Type B pancreatic cell (in vitro differentiated cells): ENCODE data around the gene CLDN15. TPM values are rescaled to one million over a fixed set of nuclear protein-coding genes. Genes with fewer than 3 reads are reported as not detected.

Experiments used
- DNase-seq: peaks from one replicate; pipeline ENCODE4 v3.0.0; 2021; ENCODE audit warnings: mixed read lengths; ENCODE audit not compliant: unreplicated experiment; ENCODE audit errors: extremely low spot score
- H3K27ac Mint-ChIP-seq: 2 replicates; pipeline ENCODE4 v1.8.0; 2021; ENCODE audit warnings: mild to moderate bottlenecking, mixed read lengths
- H3K27me3 Mint-ChIP-seq: 2 replicates; pipeline ENCODE4 v1.8.0; 2021; ENCODE audit warnings: mixed read lengths
- H3K36me3 Mint-ChIP-seq: 2 replicates; pipeline ENCODE4 v1.8.0; 2021; ENCODE audit warnings: mixed read lengths
- H3K4me1 Mint-ChIP-seq: one replicate; pipeline ENCODE4 v1.8.0; 2021; ENCODE audit warnings: mixed read lengths; ENCODE audit not compliant: unreplicated experiment
- H3K4me3 Mint-ChIP-seq: 2 replicates; pipeline ENCODE4 v1.8.0; 2021; ENCODE audit warnings: mild to moderate bottlenecking, mixed read lengths
- H3K9me3 Mint-ChIP-seq: 2 replicates; pipeline ENCODE4 v1.8.0; 2021; ENCODE audit warnings: mixed read lengths
- CTCF ChIP-seq: fragments of 200-600 bp; sonication (generic); conservative IDR thresholded peaks from 2 replicates; pipeline ENCODE4 v1.5.0; 2021; ENCODE audit warnings: antibody characterized with exemption, mild to moderate bottlenecking
- total RNA-seq: library from RNA; stranded (reverse); gene quantifications from 2 replicates; pipeline ENCODE4 v1.2.1, GENCODE V29; 2021; ENCODE audit warnings: low replicate concordance

Gene CLDN15
- total RNA-seq, 1 donor from 2014 or later: 16.3 TPM

- Mint-ChIP-seq H3K27me3 (no peaks in the 10 kb centered on the region), H3K27ac (peak overlapping the region; percentile 42), H3K4me1 (peaks cover 9% of the 10 kb centered on the region), H3K36me3 (no peaks in the 10 kb centered on the region), H3K4me3 (peak overlapping the region; percentile 78), H3K9me3 (no peaks in the 10 kb centered on the region)
- no peak for TF ChIP-seq CTCF
- no peak for DNase-seq
Observed at GRCh38 chr7:101231644-101232043, 6.0 kb downstream of the CLDN15 start.

DNA sequence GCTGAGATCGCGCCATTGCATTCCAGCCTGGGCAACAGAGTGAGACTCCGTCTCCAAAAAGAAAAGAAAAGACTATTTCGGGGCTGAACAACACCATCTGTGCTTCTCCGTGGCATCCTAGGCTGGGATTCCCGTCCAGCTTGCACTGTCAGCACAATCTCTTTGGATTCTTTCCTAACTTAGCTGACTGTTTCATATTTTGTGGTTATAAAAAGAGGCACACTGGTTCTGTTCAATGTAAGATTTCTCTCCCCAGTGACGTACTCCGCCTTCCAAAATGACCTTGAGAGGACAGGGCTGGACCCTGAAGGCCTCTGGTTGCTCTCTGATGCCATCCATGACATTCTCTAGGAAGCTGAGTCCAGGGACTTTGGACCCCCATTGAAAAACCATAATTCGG is 10.9 kb downstream of the CLDN15 start:
- H3K27ac Mint-ChIP-seq: no peak overlapping the region
- H3K4me1 Mint-ChIP-seq: peaks cover 7% of the 10 kb centered on the region
- TF ChIP-seq CTCF: no peak
- H3K36me3 Mint-ChIP-seq: peaks cover 6% of the 10 kb centered on the region
- H3K27me3 Mint-ChIP-seq: no peaks in the 10 kb centered on the region
- no peak for DNase-seq
- no peak overlapping the region for H3K4me3 Mint-ChIP-seq
- no peaks in the 10 kb centered on the region for H3K9me3 Mint-ChIP-seq

DNA sequence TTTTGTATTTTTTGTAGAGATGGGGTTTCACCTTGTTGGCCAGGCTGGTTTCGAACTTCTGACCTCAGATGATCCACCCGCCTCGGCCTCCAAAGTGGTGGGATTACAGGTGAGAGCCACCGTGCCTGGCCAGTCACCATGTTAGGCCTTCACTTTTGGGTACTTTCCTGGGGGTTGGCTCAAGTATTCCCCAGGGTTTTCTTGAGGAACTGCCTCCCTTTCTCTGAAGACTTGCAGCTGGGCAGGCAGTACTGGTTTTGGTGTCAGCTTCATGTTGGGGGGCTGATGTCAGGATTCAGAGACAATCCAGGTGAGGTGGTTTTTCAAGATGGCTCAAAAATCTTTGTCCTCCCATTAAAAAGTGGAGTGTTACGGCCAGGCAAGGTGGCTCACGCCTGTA is 12.0 kb downstream of the CLDN15 start:
- H3K27ac Mint-ChIP-seq: no peak overlapping the region
- H3K36me3 Mint-ChIP-seq: peaks cover 6% of the 10 kb centered on the region
- H3K4me3 Mint-ChIP-seq: no peak overlapping the region

DNA sequence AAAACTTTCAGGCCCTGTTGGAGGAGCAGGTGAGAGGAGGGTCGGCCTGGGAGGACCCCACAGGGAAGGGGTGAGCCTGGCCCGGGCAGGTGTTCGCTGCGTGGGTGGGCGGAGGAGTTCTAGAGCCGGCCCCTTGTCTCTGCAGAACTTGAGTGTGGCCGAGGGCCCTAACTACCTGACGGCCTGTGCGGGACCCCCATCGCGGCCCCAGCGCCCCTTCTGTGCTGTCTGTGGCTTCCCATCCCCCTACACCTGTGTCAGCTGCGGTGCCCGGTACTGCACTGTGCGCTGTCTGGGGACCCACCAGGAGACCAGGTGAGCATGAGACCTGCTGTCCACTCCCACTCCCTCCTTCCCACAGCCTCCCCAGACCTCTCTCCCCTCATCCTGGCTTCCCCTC is 14.1 kb downstream of the CLDN15 start:
- peaks cover 9% of the 10 kb centered on the region for H3K4me1 Mint-ChIP-seq
- DNase-seq: peak; percentile 65
- no peaks in the 10 kb centered on the region for H3K27me3 Mint-ChIP-seq
- peaks cover 6% of the 10 kb centered on the region for H3K36me3 Mint-ChIP-seq
- H3K4me3 Mint-ChIP-seq: no peak overlapping the region
- no peak for TF ChIP-seq CTCF
- H3K9me3 Mint-ChIP-seq: no peaks in the 10 kb centered on the region
- no peak overlapping the region for H3K27ac Mint-ChIP-seq

More for the DNA sequence above, 12.0 kb downstream of the CLDN15 start:
- Mint-ChIP-seq H3K4me1 (peaks cover 2% of the 10 kb centered on the region), H3K27me3 (no peaks in the 10 kb centered on the region), H3K9me3 (no peaks in the 10 kb centered on the region)
- no peak for DNase-seq
- TF ChIP-seq CTCF: no peak

DNA sequence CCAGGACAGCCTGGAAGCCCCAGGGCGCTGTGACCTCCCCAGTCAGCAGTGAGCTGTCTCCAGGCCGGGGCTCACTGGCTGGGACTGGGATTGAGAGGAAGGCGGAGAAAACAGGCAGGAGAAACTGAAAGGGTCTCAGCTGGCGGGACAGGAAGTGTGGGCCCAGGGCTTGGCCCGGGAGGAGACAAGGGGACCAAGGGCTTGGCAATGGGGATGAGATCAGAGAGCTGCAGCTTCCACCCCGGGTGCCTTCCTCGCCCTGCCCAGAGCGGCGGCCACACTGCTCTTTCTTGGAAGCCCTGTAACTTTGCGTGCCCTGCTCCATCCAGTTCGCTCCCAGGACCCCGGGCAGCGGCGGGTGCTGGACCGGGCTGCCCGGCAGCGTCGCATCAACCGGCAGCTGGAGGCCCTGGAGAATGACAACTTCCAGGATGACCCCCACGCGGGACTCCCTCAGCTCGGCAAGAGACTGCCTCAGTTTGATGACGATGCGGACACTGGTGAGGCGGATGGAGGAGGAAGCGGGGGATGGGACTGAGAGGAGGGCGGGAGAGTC is 15.2 kb downstream of the CLDN15 start:
- Mint-ChIP-seq H3K36me3 (peaks cover 6% of the 10 kb centered on the region), H3K4me1 (peaks cover 10% of the 10 kb centered on the region), H3K4me3 (no peak overlapping the region), H3K27ac (no peak overlapping the region), H3K9me3 (no peaks in the 10 kb centered on the region), H3K27me3 (no peaks in the 10 kb centered on the region)
- no peak for DNase-seq
- TF ChIP-seq CTCF: no peak

- no peak overlapping the region for H3K27ac Mint-ChIP-seq
- H3K9me3 Mint-ChIP-seq: no peaks in the 10 kb centered on the region
- no peaks in the 10 kb centered on the region for H3K27me3 Mint-ChIP-seq
- H3K4me3 Mint-ChIP-seq: peak overlapping the region; percentile 72
- peaks cover 19% of the 10 kb centered on the region for H3K4me1 Mint-ChIP-seq
- no peak for TF ChIP-seq CTCF
- DNase-seq: no peak
- H3K36me3 Mint-ChIP-seq: peaks cover 6% of the 10 kb centered on the region
Observed at GRCh38 chr7:101220295-101220694, 17.3 kb downstream of the CLDN15 start.
